Stimulated activated CD4-positive, alpha-beta T cell treated with anti-CD3 and anti-CD28 coated beads, Interleukin-2, amount 100 ng/mL, for 48 hours (primary cell): ENCODE measurements around the gene LRTM2.

Source experiments
- DNase-seq, 2 donors: peaks; one replicate each; pipeline ENCODE4 v3.0.0-alpha.2; 2020

LRTM2 gene

DNA sequence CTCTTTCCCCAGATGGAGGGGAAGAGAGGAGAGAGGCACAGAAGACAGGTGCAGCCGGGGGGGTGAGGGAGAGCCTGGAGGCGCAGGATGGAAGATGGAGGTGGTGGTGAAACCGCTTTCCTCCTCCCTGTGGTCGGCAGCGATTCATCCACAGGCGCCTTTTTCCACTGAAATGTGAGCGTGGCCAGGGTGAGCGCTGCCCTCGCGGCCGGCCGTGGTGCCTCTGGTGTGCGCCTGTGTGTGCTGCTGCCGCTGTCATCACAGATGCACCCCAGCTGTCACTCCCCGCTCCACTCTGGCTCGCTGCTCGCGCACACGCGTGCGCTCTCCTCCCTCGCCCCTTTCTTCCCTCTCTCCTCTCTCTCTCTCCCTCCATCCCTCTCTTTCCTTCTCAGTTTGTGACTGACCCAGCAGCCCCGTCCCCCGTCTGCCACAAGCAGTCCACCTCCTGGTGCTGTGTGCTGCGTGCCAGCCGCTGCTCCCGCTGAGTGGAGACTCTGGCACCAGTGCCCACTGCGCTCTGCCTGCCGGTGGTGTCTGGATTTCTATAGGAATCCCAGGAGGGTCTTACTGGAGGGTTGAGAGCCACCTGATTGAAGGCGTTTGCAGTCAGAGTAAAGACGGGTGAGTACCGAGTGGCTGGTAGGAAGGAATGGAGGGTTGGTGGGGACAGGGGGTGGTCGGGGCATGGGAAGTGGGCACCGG, at the start of gene LRTM2:
LRTM2 (plus strand) TSS at position 375 of the 705 bp plus-strand sequence. CDS start 7,584 bp downstream, outside the sequence.
- DNase-seq, result no peak

DNA sequence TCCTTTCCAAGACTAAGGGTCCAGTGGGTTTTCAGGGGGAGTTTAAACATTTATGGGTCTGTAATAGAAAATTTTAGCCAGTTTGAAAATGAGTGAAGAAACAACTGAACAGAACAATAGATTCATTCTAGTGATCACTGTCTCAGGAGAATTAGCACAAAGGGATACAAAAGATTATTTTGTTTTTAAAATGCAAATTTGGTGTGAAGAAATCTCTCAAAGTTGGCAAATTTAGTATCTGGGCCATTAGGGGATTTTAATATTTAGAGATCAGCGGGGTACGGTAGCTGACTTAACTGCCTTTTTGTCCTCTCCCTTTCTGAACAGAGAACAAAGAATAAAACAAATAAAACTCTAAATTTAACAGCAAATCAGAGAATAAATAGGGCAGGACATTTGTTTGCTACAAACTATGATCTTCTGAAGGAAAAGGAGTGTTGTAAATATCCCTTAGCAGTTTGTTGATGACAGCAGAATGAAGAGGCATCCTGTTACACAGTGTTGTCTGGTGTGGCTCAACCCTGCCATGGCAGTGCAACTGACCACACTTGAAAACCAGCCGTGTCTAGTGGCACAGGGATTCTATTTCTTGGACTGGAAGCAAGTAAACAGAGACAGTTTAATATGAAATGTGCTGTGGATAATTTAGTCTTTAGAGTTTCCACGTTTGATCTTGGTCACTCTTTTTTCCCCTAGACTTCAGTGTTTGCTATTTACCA, 46.3 kb upstream of the LRTM2 start:
- DNase-seq, result no peak

DNA sequence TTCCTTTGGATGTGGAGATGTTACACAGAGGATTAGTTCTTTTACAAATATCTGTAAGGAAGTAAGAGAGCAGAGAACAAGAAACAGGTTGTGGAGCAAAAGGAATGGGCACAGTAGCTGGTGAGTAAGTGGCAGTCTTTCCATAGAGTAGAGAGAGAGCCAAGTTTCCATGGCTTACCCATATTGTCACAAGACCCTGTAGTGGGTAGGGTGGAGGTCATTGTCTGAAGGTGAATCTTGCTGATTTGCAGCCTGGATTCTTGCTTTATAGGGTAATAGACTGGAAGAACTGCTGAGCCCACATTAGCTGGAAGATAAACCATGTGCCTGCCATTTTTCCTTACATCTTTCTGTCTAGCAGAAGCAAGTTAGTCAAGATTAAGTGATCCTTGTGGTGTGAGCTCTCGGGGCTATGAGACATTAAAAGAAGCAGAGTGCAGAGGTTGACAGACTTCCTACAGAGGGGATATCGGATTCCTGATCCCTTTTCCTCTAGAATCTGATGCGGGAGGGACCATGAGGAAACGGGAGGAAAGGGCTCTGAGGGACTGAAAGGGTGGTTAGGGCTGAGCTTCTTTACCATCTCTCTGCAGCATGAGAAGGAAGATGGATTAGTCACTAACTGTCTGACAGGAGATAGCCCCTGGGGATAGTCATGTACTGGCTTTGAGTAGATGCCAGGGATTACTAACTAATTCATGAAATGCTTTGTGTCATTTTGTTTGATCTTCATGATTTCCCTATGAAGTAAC, 44.0 kb upstream of the LRTM2 start:
- DNase-seq, result no peak

DNA sequence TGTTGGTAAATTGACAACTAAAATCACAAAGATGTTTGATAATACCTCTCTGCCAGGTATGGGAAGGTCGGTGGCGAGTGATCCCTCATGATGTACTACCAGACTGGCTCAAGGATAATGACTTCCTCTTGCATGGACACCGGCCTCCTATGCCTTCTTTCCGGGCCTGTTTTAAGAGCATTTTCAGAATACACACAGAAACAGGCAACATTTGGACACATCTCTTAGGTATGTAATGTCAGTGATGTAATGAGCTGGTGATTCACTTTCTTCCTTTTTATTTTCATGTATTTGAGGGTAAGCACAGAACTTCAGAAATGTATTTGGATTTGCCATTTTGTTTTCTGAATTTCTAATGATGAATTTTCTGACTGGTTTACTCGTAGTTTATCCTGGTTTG, 42.6 kb upstream of the LRTM2 start:
- DNase-seq, result no peak

DNA sequence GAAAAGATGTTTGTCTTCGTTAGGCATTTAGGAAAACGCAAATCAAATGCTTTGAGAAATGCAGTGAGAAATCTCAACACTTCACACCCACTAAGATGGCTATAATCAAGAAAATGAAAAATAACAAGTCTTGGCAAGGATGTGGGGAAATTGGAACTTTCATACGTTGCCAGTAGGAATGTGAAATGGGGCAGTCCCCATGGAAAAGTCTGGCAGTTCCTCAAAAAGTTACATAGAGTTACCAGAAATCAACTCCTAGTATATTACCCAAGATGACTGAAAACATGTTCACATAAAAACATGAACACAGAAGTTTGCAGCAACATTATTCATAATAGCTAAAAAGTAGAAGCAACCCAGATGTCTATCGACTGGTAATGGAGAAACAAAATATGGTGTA, 41.5 kb upstream of the LRTM2 start:
- no peak for DNase-seq

DNA sequence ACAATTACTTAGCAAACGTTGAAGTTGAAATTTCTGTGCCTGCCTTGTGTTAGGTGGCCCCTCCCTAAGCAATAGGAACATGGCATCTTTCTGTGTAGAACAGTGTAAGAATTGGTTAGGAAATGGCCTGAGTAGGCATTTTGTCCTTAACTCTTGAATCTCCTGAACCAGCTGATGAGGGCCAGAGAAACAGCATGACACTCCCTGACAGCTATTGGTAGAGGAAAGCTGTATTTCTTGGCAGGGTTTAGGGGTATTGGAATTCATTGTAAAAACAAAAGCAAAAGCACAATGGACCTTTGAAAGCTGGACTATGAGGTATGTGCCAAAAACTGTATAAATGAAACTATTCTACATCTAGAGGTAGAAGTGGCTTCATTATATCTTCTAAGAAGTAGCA, 40.6 kb upstream of the LRTM2 start:
- no peak for DNase-seq

DNA sequence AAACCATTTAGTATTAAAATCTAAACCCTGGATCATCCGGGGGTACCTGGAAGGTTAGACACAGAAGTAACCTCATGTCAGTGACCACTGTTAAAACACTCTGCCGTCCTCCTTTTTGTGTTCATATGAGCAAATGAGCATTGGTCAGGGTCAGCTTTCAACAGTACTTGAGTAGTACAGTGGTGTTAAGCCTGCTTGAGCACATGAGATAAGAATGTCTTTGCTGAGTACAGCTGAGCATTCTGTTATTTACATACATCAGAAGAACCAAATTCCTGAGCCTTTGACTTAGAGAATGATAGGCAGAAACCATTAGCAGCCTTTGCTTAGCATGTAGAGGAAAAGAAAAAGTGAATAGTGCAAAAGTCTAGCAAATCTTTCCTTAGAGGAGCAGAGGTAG, 38.6 kb upstream of the LRTM2 start:
- no peak for DNase-seq

DNA sequence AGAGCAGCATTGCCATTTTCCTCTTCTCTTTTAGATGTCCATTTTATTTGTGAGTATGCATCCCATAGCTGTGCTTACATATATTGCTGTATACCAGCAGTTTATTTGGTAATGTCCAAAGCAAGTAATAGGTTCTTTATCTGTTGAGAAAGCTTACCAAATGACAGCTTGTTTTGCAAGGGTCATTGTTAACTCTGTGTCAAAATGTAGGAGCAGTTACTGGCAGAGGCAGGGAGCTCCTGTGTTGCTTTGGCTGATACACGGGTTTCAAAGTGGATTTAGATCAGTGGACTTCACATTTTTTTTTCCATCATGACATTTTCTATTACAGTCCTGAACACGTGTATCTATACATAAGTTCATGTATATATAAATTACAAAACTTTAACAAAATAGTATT, 38.1 kb upstream of the LRTM2 start:
- DNase-seq, result no peak

DNA sequence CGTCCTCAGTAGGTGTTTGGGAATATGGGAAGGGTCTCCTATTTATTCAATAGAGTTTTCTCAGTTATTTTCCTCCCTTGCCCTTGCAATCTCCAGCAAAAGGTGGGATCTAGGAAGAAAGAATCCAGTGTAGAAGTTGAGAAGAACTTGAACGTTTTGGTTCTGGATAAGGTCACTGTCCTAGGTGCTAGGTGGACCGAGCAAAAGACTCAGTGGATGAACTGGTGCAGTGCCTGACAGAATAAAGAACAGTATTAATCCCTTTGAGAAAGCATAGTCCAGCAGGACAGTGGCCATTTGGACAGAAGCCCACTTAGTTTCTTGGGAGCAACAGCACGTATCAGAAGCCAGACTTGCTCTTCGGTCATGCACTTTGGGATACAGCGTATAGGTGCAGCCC, 32.7 kb upstream of the LRTM2 start:
- DNase-seq, result no peak

DNA sequence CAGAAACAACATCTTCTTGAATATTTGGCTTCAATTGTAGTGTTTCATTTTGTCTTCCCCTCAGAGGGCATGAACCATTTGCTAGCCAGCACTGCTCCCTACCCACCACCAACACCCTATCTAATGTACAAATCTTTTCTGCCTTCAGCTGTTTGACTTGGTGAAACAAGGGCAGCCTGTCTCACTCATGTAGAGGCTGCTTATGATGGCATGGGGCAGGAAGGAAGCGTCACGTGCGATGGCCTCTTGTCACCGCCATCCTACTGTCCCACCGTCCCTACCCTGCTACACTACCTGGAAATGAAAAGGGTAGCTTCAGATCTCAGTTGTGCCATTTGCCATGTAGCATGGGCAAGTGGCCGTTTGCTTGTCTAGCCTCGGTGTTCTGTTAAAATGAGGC, 29.9 kb upstream of the LRTM2 start:
- DNase-seq, result no peak

DNA sequence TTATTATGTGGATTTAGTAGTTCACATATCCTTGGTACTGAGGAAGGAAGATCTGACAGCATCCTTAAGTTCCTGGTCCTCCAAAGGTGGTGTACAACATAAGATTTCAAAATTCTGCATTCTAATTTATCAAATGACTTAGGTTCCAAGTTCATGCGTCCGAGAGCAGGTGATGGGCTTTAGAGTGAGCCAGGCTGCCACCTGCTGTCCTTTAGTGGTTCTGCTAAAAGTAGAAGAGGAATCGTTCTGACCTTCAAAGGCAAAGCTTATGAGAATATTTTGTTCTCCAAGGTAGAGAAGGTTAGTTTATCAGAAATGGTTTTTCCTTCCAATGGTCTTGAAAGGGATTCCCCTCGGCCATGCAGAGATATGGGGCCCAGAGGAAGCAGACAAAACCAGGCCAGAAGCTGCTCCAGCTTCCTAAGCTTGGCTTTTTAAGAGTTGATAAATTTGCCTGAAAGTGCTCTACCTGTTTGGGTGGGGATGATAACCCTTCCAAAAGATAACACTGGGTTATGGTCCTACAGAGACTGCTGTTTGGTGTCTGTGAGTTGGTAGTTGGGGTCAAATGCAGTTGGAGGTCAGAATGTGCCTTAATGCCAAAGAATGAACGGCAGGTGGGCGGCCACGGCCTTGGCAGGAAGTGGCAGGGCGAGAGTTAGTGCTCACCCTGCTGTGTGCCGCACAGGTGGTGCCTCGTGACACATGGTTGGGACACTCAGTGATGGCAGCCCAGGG, 29.1 kb upstream of the LRTM2 start:
- peak; percentile 51 to 57 for DNase-seq

DNA sequence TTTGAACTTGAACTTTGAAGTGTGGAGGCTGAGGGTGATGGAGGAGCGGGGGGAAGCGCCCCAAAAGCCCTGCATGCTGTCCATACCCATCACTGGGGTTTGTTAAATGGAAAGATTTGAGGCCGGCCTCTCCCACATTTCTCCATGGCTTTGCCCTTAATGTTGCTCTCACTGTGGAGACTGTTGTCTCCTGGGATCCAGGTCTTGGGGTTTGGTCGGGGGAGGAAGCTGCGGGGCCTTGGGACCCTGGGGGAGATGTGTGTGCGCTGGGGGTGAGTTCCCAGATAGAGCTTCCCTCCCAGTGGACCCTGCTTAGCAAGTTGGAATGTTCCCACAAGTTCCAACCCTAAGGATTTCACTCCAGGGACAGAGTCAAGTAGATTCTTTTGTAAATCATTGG, 28.0 kb upstream of the LRTM2 start:
- no peak for DNase-seq

DNA sequence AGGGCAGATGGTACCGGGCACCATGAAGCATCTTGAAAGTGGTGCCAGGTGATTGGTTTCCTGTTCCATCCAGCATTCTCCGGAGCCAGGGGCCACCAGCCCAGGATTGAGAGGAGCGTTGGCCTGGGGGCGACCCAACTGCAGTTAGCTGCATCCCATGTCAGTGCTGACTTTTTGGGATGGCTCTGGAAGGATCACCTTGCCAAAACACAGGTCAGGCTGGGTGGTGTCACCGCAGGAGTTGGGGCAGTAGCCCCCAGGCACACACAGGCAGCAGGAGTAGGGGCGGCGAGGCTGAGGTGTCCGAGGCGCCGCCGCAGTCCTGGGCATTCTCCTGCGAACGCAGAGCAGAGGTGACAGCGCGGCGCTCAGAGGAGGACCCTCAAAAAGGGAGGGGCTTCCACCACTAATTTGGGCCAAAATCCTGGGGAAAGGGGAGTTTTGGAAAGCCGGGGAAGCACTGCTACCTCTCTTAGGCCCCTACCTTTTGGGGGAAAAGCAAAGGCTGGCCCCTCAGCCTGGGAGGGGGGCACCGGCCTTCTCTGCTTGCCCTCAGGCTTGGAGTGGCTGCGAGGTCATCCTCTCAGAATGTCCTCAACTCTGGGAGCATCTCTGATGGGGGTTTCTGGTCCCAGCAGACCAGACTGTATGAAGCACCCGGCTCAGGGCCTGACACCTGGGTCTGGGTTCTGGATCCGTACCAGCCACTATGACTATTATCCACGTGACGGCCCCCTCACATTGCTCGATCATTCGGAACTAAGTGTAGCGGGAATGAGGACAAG, 26.7 kb upstream of the LRTM2 start:
- no peak for DNase-seq

DNA sequence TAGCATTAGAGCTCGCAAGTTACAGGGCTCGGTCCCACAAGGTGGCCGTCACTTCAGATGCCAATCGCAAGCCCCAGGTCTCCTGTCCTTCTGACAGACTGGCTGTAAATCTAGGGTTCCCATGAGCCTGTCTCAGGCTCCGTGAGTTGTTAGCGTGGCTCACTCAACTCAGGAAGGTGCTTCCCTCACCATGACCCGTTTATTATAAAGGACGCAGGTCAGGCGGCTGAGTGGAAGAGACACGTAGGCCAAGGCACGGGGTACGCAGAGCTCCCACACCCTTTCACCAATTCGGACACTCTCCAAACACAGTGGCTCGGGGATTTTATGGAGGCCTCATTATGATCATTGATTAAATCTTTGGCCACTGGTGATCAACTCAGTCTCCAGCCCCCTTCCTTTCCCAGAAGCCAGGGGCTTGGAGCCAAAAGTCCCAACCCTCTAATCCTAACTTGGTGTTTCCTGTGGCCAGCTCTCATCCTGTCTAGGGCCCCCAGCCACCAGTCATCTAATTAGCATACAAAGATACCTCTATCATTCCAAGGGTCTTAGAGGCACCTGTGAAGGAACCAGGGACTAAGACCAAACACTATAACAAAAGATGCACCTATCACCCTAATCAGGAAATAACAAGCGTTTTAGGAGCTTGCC, 25.8 kb upstream of the LRTM2 start:
- DNase-seq, result no peak

DNA sequence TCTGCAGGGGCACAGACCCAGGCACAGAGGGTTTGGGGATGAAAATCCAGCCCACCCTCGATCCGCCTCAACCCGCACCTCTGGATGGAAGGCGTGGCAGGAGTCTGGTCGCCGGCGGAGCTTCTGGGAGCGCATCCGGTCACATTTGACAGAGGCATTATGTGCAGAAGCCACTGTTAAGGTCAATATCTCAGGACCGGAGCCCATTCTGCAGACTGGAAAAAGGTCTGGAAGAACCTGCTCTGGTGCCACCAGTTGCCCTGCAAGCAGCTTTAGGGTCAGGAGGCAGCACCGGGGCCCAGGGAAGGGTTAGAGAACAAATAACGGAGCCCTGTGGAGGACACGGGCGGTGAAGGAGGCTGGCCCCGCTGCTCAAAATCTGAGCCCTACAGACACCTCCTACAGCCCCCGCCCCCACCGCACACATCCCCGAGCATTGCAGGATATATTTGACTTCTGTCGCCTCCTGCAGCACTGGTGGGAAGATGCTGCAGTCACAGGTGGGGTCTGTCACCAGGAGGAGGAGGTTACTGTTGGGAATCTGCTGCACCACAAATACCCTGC, 25.1 kb upstream of the LRTM2 start:
- no peak for DNase-seq

DNA sequence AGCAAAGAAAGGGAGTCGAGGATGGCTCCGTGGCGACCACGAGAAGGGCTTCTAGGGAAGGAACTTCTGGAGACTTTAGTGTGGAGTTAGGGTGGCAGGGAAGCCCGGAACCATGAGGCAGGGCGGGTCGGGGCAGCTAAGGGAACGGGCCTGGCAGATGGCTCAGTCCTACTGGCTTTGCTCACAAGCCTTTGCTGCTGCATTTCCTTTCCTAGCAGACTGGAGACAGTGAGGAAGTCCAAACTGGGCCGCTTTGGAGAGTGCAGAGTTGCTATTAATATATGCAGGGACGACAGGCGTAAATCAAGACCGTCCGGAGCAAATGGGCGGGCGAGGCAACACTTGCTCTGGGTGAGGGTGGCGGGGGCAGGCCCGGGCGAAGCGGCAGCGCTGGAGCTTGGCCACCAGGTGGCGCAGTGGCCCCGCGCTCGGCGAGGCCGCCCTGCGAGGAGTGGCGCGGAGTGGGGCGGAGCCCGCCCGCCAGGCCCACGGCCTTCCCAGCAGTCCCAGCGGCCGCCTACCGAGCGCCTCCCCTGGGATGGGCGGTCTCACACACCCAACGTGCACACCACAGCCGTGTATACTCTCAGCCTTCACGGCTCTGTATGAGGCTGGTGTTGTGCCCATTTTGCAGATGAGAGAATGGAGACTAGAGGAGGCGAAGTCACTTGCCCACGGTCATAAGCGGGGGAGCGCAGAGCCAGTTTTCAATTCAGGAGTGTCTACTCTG, 24.4 kb upstream of the LRTM2 start:
- peak; percentile 90 to 97 for DNase-seq

DNA sequence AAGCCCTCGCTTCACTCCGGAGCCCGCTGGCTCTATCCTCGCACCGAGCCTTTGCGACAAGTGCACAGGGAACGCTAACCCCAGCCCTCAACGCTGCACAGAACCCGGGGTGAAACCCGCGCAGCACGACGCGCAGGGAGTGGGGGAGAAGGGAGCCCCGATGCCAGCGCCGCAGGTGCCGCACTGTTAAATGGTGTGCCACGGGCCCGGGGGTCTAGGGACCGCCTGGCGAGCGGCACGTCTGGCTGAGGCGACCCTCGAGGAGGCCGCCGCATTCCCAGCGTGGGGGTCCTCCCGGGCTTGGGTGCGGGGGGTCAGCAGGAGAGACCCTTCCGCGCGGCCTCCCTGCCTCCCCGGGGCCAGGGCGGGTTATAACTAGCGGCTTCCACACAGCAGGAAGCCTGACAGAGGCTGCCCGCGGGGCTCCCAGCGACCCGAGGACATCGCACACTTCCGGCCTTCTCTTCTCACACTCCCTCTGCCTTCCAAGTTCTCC, 23.8 kb upstream of the LRTM2 start:
- peak in 1 of 2 donors; percentile 33 for DNase-seq

DNA sequence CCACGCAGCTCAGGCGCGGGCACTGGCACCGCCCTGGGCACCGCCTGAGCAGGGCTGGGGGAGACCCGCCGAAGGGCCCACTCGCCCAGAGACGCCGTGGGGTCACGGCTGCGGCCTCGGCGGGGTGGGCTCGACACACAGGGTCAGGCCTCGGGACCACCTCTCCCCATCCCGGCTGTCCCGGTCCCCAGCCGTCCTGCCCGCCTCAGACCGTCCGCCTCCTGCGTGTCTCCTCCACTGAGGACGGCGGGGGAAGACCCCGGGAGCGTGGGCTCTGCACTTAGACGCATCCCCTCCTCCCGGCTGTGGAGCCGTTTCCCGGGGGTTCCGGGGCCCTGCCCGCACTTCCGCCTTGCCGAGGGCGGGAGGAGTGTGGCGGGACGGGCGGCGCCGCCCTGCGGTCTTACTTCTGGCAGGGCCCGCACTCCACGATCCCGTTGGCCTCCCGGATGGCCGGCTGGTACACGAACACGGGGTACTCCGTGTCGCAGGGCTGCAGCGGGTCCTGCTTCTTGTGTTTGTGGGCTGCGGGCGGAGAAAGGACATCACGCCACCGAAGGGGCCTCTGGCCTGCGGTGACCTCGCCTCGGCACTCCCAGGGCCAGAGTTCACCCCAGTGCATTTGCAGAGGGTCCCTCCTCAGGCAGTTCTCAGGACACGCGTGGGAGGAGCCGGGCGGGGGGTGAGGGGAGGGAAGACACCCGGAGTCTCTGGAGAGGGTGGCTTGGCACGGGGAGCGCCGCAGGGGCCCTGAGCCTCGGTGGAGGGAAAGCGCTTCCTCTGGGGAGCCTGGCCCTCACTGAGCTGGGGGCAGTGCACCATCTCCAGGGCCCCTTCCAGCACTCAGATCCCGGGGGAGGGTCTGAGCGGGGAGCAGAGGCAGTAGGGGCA, 23.1 kb upstream of the LRTM2 start:
- DNase-seq, result peak; percentile 49 to 61

DNA sequence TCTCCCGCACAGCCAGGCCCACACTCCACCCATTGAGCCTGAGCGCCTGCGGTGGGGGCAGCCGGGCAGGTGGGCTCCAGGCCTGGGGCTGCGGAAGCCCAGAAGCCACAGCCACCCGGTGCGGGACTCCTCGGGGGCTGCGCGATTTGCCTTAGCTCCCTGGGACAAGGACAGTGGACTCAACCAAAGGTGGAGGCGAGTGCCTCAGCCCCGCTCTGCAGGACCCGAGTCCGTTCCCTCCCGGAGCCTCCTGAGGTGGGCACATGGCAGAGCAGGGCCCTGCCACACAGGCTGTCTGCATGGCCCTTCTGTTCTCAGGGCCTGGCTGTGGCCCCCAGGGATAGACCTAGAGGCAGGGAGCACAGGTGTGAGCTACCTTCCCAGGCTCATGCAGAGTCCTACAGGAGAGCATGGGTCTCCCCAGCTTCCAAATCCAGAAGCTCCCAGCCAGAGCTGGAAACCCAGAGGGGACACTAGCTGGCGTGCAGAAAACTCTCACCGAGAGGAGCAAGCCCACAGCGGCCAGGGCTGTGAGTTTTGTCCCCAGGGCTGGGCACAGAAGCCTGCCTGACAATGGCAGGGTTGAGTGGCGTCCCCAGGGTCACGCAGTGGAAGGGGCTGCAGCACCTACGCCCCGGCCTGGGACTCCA, 22.2 kb upstream of the LRTM2 start:
- no peak for DNase-seq
